Retina (tissue), 1 donor: ENCODE results near the gene WDR47.
"Not testable (repeated sequence)": the region's sequence is repeated elsewhere in the genome, so short reads cannot be mapped to it uniquely, and the experiment has no call there.

Experiments
- DNase-seq: peaks from one replicate; pipeline ENCODE4 v3.0.0-alpha.2; 2016

The WDR47 gene

GRCh38 chr1:109041621-109042468 lies at the start of gene WDR47:
TSS of gene WDR47 (minus strand) at chr1:109042102. CDS start at chr1:109023512, 18,590 bp downstream.
- peak; percentile 95 for DNase-seq

GRCh38 chr1:109091078-109091838 lies 49.4 kb upstream of the WDR47 start:
- DNase-seq = no peak

GRCh38 chr1:109090196-109091077 lies 48.5 kb upstream of the WDR47 start, which contains the start of gene TMEM167B:
TSS of gene TMEM167B (plus strand) at chr1:109090764. CDS start at chr1:109090873, 109 bp downstream.
- peak; percentile 96 for DNase-seq

- peak; percentile 31 for DNase-seq
Observed at GRCh38 chr1:109089242-109090015, 47.5 kb upstream of the WDR47 start.

- DNase-seq = no peak
Observed at GRCh38 chr1:109084563-109085517, 42.9 kb upstream of the WDR47 start.

- no peak for DNase-seq
Observed at GRCh38 chr1:109083923-109084322, 42.0 kb upstream of the WDR47 start.

- DNase-seq = no peak
Observed at GRCh38 chr1:109083501-109083900, 41.6 kb upstream of the WDR47 start.

- no peak for DNase-seq
Observed at GRCh38 chr1:109080441-109081082, 38.7 kb upstream of the WDR47 start.

GRCh38 chr1:109079240-109079622 lies 37.3 kb upstream of the WDR47 start:
- DNase-seq = no peak

GRCh38 chr1:109078317-109078716 lies 36.4 kb upstream of the WDR47 start:
- no peak for DNase-seq

- DNase-seq = peak; percentile 93
Observed at GRCh38 chr1:109075531-109076490, 33.9 kb upstream of the WDR47 start, which contains the start of gene TAF13. TSS of gene TAF13 (minus strand) at chr1:109076003. CDS start at chr1:109075947, 56 bp downstream.

- no peak for DNase-seq
Observed at GRCh38 chr1:109069294-109069693, 27.4 kb upstream of the WDR47 start.

GRCh38 chr1:109067883-109068282 lies 26.0 kb upstream of the WDR47 start:
- no peak for DNase-seq

- no peak for DNase-seq
Observed at GRCh38 chr1:109065137-109065536, 23.2 kb upstream of the WDR47 start.

- no peak for DNase-seq
Observed at GRCh38 chr1:109061183-109061582, 19.3 kb upstream of the WDR47 start.

GRCh38 chr1:109060707-109061106 lies 18.8 kb upstream of the WDR47 start:
- DNase-seq = no peak

- DNase-seq = no peak
Observed at GRCh38 chr1:109059026-109059425, 17.1 kb upstream of the WDR47 start.

- DNase-seq = no peak
Observed at GRCh38 chr1:109056064-109056463, 14.2 kb upstream of the WDR47 start.

GRCh38 chr1:109052145-109052544 lies 10.2 kb upstream of the WDR47 start:
- not testable (repeated sequence) for DNase-seq
